HG02763 (cell line): ENCODE data around the gene FXYD7.
"Not testable (repeated sequence)": the region's sequence is repeated elsewhere in the genome, so short reads cannot be mapped to it uniquely, and the experiment has no call there.

Source experiments
- ATAC-seq: cut with Tn5 transposase; IDR thresholded peaks from one replicate; pipeline ENCODE4 v1.9.1; 2021; ENCODE audit warnings: mild to moderate bottlenecking, moderate library complexity; ENCODE audit not compliant: unreplicated experiment

Gene FXYD7

DNA sequence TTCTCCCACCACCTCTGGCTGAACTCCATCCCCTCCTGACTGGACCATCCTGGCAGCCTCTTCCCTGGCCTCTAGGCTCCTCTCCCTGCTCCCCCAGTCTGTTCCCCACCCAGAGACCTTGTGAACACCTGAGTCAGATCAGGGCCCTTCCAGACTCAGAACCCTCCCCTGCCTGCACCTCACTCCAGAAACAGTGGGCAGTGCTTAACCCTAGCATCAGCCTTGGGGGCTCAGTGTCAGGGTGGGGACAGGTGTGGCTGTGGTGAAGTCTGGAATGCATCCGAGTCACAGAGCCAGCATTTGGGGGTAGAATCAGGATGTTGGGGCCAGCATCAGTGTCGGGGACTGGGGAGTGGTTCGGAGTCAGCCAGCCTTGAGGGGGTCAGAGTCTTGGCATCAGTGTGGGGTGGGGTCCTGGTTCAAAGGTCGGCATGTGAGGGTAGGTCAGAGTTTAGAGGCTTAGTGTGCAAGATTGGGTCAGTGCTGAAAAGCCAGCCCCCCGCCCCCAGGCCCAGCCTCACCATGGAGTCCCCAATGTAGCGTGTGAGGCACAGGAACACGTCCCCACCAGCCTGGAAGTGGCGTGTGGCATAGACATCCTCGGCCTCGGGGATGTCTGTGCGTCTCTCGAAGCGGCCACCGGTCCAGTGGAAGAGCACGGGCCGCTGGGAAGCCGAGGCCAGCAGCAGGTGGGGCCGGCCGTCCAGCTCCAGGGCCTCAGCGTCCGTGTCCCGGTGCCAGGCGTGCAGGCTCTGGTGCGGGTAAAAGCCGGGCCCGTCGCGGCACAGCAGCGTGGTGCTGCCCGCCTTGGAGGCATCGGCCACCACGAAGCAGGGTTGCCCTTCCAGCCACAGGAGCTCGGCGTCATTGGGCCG, 17.1 kb upstream of the FXYD7 start:
- ATAC-seq = no peak

DNA sequence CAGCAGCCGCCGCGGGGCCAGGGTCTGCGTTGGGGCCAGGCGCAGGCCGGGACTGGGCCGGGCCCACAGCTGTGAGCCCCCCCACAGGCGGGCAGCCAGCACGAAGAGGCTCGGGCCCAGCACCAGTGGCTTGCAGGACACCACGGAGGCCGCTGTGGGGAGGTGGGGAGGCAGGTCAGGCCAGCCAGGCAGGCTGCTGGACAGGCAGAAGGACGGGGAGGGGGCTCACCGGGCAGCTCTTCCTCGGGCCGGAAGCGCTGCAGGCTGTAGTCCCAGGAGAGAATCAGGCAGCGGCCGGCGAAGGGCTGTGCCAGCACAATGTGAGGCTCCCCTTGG, 16.5 kb upstream of the FXYD7 start:
- no peak for ATAC-seq

DNA sequence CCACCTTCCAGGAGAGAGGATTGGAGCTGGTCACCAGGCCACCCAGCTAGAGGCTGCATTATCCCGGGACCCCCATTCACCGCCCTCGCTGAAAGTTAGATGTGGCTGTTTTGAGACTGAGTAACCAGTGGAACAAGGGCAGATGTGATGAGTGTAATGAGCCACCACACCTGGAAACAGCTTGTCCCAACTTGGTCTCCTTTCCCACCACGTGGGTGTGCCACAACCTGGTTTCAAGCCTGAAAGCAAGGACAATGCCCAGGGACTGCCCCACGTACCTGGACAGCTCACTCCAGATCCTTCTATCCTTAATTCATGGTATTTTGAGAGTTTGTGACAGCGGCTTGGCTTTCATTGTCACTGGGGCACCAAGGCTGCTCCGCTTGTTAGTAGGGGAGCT, 15.2 kb upstream of the FXYD7 start:
- ATAC-seq = no peak

DNA sequence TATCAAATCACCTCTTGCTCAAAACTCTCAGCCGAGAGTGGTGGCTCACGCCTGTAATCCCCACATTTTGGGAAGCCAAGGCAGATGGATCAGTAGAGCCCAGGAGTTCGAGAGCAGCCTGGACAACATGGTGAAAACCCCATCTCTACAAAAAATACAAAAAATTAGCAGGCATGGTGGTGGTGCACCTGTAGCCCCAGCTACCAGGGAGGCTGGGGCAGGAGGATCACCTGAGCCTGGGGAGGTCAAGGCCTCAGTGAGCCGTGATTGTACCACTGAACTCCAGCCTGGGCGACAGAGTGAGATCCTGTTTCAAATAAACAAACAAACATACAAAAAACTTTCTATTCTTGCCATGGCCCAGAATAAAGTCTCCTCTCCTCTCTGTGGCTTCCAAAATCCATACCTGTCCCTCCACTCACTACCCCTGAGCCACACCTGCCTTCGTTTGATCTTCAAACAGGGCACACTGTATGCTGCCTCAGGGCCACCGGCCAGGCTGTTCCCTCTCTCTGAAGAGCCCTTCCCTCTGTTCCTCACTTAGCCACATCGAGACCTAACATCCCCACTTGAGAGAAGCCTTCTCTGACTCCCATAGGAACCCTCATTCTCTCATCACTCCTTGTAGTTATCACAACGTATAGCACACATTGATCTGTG, 14.5 kb upstream of the FXYD7 start:
- no peak for ATAC-seq

DNA sequence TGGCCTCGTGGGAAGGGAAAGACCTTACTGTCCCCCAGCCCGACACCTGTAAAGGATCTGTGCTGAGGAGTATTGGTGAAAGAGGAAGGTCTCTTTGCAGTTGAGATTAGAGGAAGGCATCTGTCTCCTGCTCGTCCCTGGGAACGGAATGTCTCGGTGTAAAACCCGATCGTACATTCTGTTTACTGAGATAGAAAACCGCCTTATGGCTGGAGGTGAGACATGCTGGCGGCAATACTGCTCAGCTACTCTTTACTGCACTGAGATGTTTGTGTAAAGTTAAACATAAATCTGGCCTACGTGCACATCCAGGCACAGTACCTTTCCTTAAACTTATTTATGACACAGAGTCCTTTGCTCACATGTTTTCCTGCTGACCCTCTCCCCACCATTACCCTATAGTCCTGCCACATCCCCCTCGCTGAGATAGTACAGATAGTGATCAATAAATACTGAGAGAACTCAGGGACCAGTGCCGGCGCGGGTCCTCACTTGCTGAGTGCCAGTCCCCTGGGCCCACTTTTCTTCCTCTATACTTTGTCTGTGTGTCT, 13.3 kb upstream of the FXYD7 start:
- not testable (repeated sequence) for ATAC-seq

DNA sequence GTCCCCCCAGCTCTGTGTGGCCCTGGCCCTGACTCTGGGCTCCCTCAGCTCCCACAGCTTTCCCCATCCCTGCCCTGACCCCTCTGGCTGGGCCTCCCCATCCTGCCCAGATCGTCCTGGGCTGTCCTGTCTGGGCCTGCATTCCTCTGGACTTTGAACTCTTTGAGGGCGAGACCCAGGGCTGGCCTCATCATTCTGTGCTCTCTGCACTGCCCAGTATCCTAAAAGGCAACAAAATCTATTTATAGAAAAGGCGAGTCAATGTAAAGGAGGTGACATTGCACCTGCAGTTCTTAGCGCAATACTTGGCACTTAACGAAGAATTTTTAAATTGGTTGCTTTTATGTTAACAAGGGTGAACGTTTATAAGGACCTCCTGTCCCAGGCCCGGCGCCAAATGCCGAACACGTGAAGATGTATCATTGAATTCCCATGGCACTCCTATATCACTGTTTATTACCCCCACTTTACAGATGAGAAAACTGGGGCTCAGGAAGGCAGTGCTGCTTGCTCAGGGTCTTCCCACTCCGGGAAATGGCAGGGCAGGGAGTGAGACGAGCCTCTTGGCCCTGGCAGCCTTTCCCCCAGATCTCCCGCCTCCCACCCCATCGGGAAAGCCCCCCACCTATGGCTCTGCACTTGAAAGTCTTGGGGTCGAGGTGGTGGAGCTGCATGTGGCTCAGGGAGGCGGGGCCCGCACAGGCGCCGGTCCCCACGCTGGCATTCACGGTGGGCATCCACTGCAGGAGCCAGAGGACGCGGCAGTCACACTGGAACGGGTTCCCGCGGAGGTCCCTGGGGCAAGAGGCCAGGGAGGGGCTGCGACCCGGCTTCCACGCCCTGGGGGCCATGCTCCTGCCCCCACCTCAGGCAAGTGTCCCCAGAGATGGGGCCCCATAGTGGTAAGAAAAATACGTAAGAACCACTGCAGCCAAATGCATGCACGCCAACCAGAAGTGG, 12.0 kb upstream of the FXYD7 start:
- ATAC-seq = no peak

DNA sequence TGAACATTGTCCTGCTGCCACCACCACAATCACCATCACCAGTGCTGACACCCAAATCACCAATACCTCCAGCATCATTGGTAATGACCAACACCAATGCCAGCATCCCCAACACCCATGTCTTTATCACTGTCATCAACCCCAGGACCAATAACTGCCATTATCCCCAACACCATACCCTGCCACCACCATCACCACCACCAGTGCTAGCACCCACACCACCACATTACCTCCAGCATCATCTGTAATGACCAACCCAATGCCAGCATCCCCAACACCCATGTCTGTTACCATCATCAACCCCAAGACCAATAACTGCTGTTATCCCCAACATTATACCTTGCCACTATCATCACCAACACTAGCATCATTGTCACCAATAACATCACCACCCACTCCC, 10.8 kb upstream of the FXYD7 start:
- ATAC-seq = no peak

DNA sequence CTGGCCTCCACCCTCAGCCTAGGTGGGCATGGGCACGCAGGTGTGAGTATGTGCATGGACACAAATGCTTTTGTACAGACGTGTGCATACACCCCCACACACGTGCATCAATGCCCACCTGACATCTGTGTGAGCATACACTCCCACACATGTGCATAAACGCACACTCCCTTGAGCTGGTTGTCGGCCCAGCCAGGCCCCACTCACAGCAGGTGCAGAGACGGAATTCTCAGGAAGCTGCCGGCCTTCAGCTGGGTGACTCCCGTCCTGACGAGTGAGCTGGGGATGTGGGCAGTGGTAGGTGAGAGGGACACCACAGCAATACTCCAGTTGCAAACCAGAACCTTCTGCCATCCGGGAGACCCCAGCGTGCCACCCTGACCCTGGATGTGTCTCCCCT, 9.2 kb upstream of the FXYD7 start:
- ATAC-seq = no peak

DNA sequence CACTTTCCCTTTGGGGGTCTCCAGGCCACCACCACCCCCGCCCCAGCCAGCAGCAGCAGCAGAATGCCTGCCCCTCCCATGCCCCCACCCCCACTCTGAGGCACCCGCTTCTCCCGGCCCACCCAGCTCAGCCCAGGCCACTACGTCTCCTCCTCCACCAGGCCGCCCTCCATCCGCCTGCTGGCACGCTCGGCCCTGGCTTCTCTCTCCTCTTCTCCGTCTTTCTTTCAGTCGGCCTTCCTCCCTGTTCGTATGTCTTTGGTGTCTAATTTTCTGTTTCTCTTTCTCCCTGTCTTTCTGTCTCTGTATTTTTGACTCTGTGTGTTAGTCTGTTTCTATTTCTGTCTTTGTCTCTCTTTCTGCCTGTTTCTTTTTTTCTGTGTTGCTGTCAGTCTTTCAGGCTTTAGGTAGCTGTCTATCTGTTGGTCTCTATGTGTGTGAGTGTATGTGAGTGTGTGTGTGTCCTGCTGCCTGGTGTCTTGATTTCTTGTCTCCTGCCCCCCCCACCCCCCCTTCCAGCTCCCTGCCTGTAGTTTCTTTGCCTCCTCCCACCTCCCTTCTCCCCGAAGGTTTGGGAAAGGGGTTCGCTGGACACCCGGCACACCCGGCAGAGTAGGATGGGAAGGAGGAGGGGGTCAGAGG, 8.3 kb upstream of the FXYD7 start, which contains the start of gene LGI4:
Gene LGI4, minus strand, starts transcription at position 459 of the 642 bp plus-strand sequence. Its CDS starts 379 bp downstream, at position 80.
- no peak for ATAC-seq

DNA sequence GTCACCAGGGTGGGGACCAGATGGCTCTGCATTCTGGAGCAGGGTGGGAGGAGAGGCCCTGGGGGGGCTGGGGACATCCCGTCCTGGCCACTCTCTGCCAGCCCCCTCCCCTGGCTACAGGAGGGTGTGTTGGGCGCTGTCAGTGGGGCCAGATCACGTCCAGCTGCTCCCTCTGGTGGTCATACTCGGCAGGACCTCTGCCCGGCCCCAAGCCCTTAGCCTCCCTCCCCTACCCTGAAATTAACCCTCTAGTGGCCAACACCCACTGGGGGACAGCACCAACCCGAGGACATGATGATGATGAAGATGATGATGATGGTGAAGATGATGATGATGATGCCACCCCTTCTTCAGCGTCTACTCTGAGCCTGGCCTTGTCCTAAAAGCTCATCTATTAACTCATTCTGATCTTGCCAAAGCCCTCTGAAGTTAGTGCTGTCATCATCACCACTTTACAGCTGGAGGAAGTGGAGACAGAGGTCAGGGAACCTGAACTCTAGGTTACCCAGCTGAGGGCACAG, 7.6 kb upstream of the FXYD7 start:
- ATAC-seq = no peak

DNA sequence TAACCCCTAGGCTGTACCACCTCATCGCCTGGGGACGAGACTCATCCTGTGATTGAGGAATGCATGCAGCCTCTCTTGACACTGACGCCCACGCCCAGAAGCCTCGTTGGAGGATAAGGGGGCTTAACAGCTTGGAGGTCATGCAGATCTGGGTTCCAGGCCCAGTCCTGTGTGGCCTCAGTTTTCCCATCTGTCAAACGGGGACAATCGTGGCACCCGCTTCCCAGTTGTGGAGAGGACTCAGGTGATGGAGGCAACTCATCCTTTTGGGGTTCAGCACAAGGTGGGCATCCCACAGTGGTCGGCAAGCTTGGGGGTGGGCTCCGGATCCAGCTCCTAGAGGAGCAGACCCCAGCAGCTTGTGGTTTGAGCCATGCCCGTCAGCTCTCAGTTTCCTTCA, 6.8 kb upstream of the FXYD7 start:
- ATAC-seq = no peak

DNA sequence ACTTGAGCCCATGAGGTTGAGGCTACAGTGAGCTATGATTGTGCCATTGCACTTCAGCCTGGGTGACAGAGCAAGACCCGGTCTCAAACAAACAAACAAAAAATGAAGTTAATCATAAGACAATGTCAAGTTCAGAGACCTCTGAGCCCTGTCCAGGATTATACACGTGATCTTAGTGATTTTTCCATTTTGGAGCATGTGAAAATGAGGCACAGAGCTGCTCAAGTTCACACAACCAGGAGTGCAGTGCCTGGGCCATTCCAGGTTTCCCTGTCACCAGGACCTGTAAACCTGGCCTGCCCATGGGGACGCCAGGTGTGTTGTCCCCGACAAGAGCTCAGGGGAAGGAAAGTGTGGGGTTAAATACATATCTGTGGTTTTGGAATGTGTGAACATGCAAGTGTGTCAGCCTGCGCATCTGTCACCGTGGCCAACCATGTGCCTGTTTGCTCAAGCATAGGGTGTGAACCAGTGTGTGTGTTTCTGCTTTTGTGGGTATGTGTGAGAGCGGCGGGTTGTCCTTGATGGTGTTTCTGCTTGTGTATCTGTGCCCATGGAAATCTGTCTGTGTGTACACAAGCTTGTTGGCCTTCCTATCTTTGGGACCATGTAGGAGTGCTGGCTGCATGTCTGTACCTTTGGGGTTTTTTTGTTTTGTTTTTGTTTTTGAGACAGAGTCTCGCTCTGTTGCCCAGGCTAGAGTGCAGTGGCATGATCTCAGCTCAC, 5.9 kb upstream of the FXYD7 start:
- no peak for ATAC-seq

DNA sequence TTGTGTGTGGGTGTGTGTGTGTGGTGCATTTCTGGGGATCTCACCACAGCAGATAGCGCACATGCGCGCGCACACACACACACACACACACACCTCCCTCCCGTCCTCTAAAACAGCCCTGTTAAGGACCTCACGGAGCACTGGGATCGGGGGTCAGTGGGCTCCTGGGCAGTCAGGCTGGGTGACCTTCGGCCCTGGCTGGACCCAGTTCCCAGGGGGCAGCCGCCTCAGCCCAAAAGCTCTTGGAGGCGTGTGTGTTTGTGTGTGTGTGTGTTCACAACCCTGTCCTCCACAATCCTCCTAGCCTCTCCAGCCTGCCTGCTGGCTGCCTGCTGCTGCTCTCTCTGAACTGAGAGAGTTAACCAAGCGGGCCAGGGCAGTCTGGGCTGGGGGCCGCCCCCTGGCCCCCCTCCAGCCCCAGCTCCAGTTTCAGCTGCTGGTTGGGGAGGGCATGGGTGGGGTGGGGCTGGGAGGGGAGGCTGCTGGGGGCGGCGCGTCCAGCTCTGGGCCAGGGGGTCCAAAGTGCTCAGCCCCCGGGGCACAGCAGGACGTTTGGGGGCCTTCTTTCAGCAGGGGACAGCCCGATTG, 4.7 kb upstream of the FXYD7 start, which contains the start of gene FXYD1:
Gene FXYD1, plus strand, starts transcription at position 520 of the 588 bp plus-strand sequence. CDS start 1,256 bp downstream, outside the sequence.
- ATAC-seq = no peak

DNA sequence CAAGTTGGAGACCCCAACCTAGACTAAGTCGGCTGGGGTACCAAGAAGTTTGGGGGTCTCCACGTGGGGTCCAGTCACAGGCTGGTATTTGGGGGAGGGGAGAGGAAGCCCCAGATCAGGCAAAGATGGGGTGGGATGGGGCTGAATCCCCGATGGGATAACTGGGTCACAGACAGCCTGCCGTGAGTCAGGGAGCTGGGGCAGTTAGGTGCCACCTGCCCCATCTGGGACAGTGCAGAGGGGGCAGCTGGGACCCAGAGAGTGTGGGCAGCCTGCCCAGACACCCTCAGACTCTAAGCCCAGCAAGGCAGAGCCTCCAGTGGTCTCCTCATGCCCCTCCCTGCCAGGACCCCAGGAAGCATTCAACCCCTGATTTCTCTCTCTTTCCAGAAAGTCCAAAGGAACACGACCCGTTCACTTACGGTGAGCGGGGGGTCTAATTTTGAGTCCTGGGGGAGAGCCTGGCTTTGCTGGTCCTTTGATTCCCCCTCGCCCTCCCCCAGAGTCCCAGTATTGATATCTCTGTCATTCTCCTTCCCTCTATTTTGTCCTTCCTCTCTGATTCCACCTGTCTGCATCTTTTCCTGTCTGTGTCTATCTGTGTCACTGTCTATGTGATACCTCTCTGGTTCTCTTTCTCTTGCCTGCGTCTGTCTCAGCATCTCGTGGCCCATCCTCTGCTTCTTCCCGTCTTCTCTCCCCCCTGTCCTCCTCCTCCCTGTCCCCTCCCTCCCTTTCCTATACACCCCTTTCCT, 2.7 kb upstream of the FXYD7 start:
- ATAC-seq = no peak

DNA sequence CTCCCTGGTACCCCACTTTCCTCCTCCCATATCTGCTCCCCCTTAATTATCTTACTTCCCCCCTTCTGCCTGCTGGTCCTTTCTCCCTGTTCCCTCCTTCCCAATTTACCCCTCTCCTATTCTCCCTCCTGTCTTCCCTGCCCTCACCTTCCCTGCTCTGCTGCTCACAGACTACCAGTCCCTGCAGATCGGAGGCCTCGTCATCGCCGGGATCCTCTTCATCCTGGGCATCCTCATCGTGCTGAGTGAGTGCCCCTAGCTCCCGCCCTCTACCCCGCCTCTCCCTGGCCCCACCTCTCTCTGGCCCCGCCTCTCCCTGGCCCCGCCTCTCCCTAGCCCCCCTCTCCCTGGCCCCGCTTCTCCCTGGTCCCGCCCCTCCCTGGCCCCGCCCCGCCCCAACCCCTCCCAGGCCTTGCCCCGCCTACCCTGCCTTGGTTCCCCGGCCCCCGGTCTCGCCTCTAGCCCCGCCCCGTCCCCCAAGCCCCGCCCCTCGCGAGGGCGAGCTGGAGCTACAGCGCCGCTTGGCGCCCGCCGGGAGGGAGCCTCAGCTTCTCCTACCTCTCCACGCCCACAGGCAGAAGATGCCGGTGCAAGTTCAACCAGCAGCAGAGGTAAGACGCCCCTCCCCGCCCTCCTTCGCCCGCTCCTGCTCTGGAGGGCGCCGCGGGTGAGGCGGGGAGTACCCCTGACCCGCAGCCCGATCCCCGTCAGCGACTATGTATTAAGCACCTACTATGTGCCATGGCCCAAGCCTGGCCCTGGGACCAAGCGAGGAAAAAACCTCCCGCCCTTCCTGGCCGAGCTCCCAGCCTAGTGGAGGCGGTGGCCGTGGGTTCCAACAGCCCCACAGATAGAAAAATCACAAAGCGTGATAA, 1.9 kb upstream of the FXYD7 start:
- peak; percentile 50 for ATAC-seq

DNA sequence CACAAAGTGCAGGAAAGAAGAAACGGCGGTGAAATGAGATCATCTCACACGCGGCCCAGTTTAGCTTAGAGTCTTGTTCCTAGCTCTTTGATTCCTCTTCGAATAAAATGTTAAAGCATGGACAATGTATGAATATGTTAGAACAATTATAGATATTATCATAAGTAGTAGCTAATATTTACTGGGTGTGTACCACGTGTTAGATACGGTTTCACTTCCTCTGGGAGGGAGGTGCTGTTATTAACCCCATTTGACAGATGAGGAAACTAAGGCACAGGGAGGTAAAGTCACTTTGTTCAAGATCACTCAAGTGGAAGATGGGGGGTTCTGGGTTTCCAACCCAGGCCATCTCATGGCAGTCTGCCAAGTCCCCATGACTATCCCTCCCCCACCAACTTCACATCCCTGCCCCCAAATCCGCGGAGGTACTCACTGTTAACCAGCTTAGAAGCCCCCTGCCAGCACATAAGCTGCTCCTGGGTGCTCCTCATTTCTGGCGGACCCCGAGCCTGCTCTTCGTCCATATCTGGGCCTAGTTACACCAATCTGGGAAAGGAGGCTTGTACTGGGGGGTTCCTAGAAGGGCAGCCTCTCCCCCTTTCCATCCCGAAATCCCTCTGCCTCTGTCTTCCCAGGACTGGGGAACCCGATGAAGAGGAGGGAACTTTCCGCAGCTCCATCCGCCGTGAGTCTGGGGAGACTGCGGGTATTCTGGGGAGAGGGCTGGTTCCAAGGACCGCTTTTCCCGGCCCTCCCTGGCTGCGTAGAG, 1.0 kb upstream of the FXYD7 start:
- ATAC-seq = no peak
